ENCODE measurements around the gene FGF21.

FGF21 gene

GRCh38 chr19:48719263-48720171, 35.8 kb upstream of the FGF21 start, which contains the start of gene MAMSTR:
MAMSTR (minus strand) TSS chr19:48719725; CDS start chr19:48719031, 694 bp downstream.
- peak within 1 kb of the TSS; percentile 93 for H3K27ac Mint-ChIP-seq (ENCODE audit: low read depth)
- H3K27me3 Mint-ChIP-seq = no peaks in the 10 kb centered on the region
- peaks cover 2% of the 10 kb centered on the region for H3K36me3 Mint-ChIP-seq (ENCODE audit: insufficient read depth)
- DNase-seq (ENCODE audit: low spot score in 2 of 2) = no peak
- ATAC-seq (replicated peaks; ENCODE audit: extremely low read depth, poor library complexity, severe bottlenecking) = no peak
- H3K4me1 Mint-ChIP-seq = peaks cover 18% of the 10 kb centered on the region
- no peaks in the 10 kb centered on the region for H3K9me3 Mint-ChIP-seq
- H3K4me3 Mint-ChIP-seq = peak within 1 kb of the TSS; percentile 93

- no peaks in the 10 kb centered on the region for H3K27me3 Mint-ChIP-seq
- peaks cover 18% of the 10 kb centered on the region for H3K4me1 Mint-ChIP-seq
- H3K9me3 Mint-ChIP-seq = peaks cover 6% of the 10 kb centered on the region
- ATAC-seq (replicated peaks; ENCODE audit: extremely low read depth, poor library complexity, severe bottlenecking) (peak; percentile 1), DNase-seq (ENCODE audit: low spot score in 2 of 2) (no peak)
- peaks cover 2% of the 10 kb centered on the region for H3K36me3 Mint-ChIP-seq (ENCODE audit: insufficient read depth)
- H3K27ac Mint-ChIP-seq (ENCODE audit: low read depth) = peak overlapping the region; percentile 93
- H3K4me3 Mint-ChIP-seq = peak overlapping the region; percentile 93
Observed at GRCh38 chr19:48720251-48720612, 35.1 kb upstream of the FGF21 start.

GRCh38 chr19:48720613-48721296, 34.6 kb upstream of the FGF21 start:
- H3K9me3 Mint-ChIP-seq = peaks cover 10% of the 10 kb centered on the region
- DNase-seq (ENCODE audit: low spot score in 2 of 2) = peak; percentile 75 to 85
- ATAC-seq (replicated peaks; ENCODE audit: extremely low read depth, poor library complexity, severe bottlenecking) = peak; percentile 88
- H3K27ac Mint-ChIP-seq (ENCODE audit: low read depth) = peak overlapping the region; percentile 93
- peaks cover 2% of the 10 kb centered on the region for H3K36me3 Mint-ChIP-seq (ENCODE audit: insufficient read depth)
- peaks cover 22% of the 10 kb centered on the region for H3K4me1 Mint-ChIP-seq
- H3K4me3 Mint-ChIP-seq = peak overlapping the region; percentile 93
- no peaks in the 10 kb centered on the region for H3K27me3 Mint-ChIP-seq

GRCh38 chr19:48722196-48722708, 33.1 kb upstream of the FGF21 start:
- Mint-ChIP-seq H3K4me1 (peaks cover 32% of the 10 kb centered on the region), H3K9me3 (peaks cover 17% of the 10 kb centered on the region), H3K27me3 (no peaks in the 10 kb centered on the region), H3K36me3 (ENCODE audit: insufficient read depth) (peaks cover 2% of the 10 kb centered on the region), H3K4me3 (no peak overlapping the region), H3K27ac (ENCODE audit: low read depth) (no peak overlapping the region)
- no peak for DNase-seq (ENCODE audit: low spot score in 2 of 2)
- no peak for ATAC-seq (replicated peaks; ENCODE audit: extremely low read depth, poor library complexity, severe bottlenecking)

- peak overlapping the region; percentile 88 for H3K27ac Mint-ChIP-seq (ENCODE audit: low read depth)
- H3K36me3 Mint-ChIP-seq (ENCODE audit: insufficient read depth) = peaks cover 2% of the 10 kb centered on the region
- peaks cover 32% of the 10 kb centered on the region for H3K4me1 Mint-ChIP-seq
- no peaks in the 10 kb centered on the region for H3K27me3 Mint-ChIP-seq
- ATAC-seq (replicated peaks; ENCODE audit: extremely low read depth, poor library complexity, severe bottlenecking) (peak; percentile 37), DNase-seq (ENCODE audit: low spot score in 2 of 2) (no peak)
- peaks cover 17% of the 10 kb centered on the region for H3K9me3 Mint-ChIP-seq
- peak overlapping the region; percentile 63 for H3K4me3 Mint-ChIP-seq
Observed at GRCh38 chr19:48724796-48725753, 30.2 kb upstream of the FGF21 start.

- no peaks in the 10 kb centered on the region for H3K36me3 Mint-ChIP-seq (ENCODE audit: insufficient read depth)
- ATAC-seq (replicated peaks; ENCODE audit: extremely low read depth, poor library complexity, severe bottlenecking) (peak; percentile 83), DNase-seq (ENCODE audit: low spot score in 2 of 2) (no peak)
- no peaks in the 10 kb centered on the region for H3K27me3 Mint-ChIP-seq
- peaks cover 17% of the 10 kb centered on the region for H3K9me3 Mint-ChIP-seq
- H3K4me1 Mint-ChIP-seq = peaks cover 21% of the 10 kb centered on the region
- peak overlapping the region; percentile 2 for H3K27ac Mint-ChIP-seq (ENCODE audit: low read depth)
- no peak overlapping the region for H3K4me3 Mint-ChIP-seq
Observed at GRCh38 chr19:48726556-48726955, 28.8 kb upstream of the FGF21 start.

- peaks cover 17% of the 10 kb centered on the region for H3K9me3 Mint-ChIP-seq
- ATAC-seq (replicated peaks; ENCODE audit: extremely low read depth, poor library complexity, severe bottlenecking) = no peak
- peaks cover 13% of the 10 kb centered on the region for H3K27me3 Mint-ChIP-seq
- no peak for DNase-seq (ENCODE audit: low spot score in 2 of 2)
- H3K4me1 Mint-ChIP-seq = peaks cover 21% of the 10 kb centered on the region
- no peaks in the 10 kb centered on the region for H3K36me3 Mint-ChIP-seq (ENCODE audit: insufficient read depth)
- H3K27ac Mint-ChIP-seq (ENCODE audit: low read depth) = no peak overlapping the region
- H3K4me3 Mint-ChIP-seq = no peak overlapping the region
Observed at GRCh38 chr19:48728911-48729664, 26.2 kb upstream of the FGF21 start.

- Mint-ChIP-seq H3K4me1 (peaks cover 5% of the 10 kb centered on the region), H3K36me3 (ENCODE audit: insufficient read depth) (no peaks in the 10 kb centered on the region), H3K27me3 (peaks cover 13% of the 10 kb centered on the region), H3K4me3 (no peak overlapping the region), H3K9me3 (peaks cover 4% of the 10 kb centered on the region), H3K27ac (ENCODE audit: low read depth) (no peak overlapping the region)
- no peak for DNase-seq (ENCODE audit: low spot score in 2 of 2)
- no peak for ATAC-seq (replicated peaks; ENCODE audit: extremely low read depth, poor library complexity, severe bottlenecking)
Observed at GRCh38 chr19:48731452-48731851, 23.9 kb upstream of the FGF21 start.

GRCh38 chr19:48734625-48735024, 20.7 kb upstream of the FGF21 start:
- ATAC-seq (replicated peaks; ENCODE audit: extremely low read depth, poor library complexity, severe bottlenecking) = no peak
- H3K27me3 Mint-ChIP-seq = peaks cover 13% of the 10 kb centered on the region
- peaks cover under 1% of the 10 kb centered on the region for H3K4me1 Mint-ChIP-seq
- H3K9me3 Mint-ChIP-seq = no peaks in the 10 kb centered on the region
- no peak overlapping the region for H3K27ac Mint-ChIP-seq (ENCODE audit: low read depth)
- peaks cover under 1% of the 10 kb centered on the region for H3K36me3 Mint-ChIP-seq (ENCODE audit: insufficient read depth)
- no peak overlapping the region for H3K4me3 Mint-ChIP-seq
- no peak for DNase-seq (ENCODE audit: low spot score in 2 of 2)

- Mint-ChIP-seq H3K27ac (ENCODE audit: low read depth) (no peak overlapping the region), H3K9me3 (no peaks in the 10 kb centered on the region), H3K36me3 (ENCODE audit: insufficient read depth) (peaks cover 3% of the 10 kb centered on the region), H3K4me1 (peaks cover 5% of the 10 kb centered on the region), H3K27me3 (peaks cover 13% of the 10 kb centered on the region), H3K4me3 (no peak overlapping the region)
- no peak for DNase-seq (ENCODE audit: low spot score in 2 of 2)
- ATAC-seq (replicated peaks; ENCODE audit: extremely low read depth, poor library complexity, severe bottlenecking) = no peak
Observed at GRCh38 chr19:48735031-48735615, 20.2 kb upstream of the FGF21 start.

GRCh38 chr19:48737360-48737998, 17.8 kb upstream of the FGF21 start:
- H3K9me3 Mint-ChIP-seq = no peaks in the 10 kb centered on the region
- DNase-seq (ENCODE audit: low spot score in 2 of 2) (no peak), ATAC-seq (replicated peaks; ENCODE audit: extremely low read depth, poor library complexity, severe bottlenecking) (no peak)
- peaks cover 9% of the 10 kb centered on the region for H3K27me3 Mint-ChIP-seq
- H3K4me1 Mint-ChIP-seq = peaks cover 16% of the 10 kb centered on the region
- peaks cover 3% of the 10 kb centered on the region for H3K36me3 Mint-ChIP-seq (ENCODE audit: insufficient read depth)
- H3K4me3 Mint-ChIP-seq = peak overlapping the region; percentile 9
- no peak overlapping the region for H3K27ac Mint-ChIP-seq (ENCODE audit: low read depth)
